ENCODE data around the gene TEX29.

TEX29 gene

GRCh38 chr13:111370570-111371535, 50.4 kb downstream of the TEX29 start:
- no peak for DNase-seq (ENCODE audit: low spot score)

- DNase-seq (ENCODE audit: low spot score) = no peak
These were observed 51.3 kb downstream of the TEX29 start for GRCh38 chr13:111371720-111372119.

- DNase-seq (ENCODE audit: low spot score) = no peak
These were observed 52.4 kb downstream of the TEX29 start for GRCh38 chr13:111372651-111373425.

GRCh38 chr13:111373486-111373885, 53.0 kb downstream of the TEX29 start:
- DNase-seq (ENCODE audit: low spot score) = no peak

- DNase-seq (ENCODE audit: low spot score) = no peak
These were observed 60.0 kb downstream of the TEX29 start for GRCh38 chr13:111380431-111380830.

GRCh38 chr13:111382411-111382810, 62.0 kb downstream of the TEX29 start:
- DNase-seq (ENCODE audit: low spot score) = no peak

- no peak for DNase-seq (ENCODE audit: low spot score)
These were observed 62.4 kb downstream of the TEX29 start for GRCh38 chr13:111382877-111383276.

- DNase-seq (ENCODE audit: low spot score) = no peak
These were observed 63.4 kb downstream of the TEX29 start for GRCh38 chr13:111383591-111384440.

- DNase-seq (ENCODE audit: low spot score) = no peak
These were observed 64.2 kb downstream of the TEX29 start for GRCh38 chr13:111384441-111385182.

- DNase-seq (ENCODE audit: low spot score) = no peak
These were observed 64.9 kb downstream of the TEX29 start for GRCh38 chr13:111385183-111385857.

GRCh38 chr13:111387026-111387871, 66.8 kb downstream of the TEX29 start:
- no peak for DNase-seq (ENCODE audit: low spot score)

- DNase-seq (ENCODE audit: low spot score) = no peak
These were observed 67.6 kb downstream of the TEX29 start for GRCh38 chr13:111387945-111388600.

GRCh38 chr13:111388851-111389500, 68.5 kb downstream of the TEX29 start:
- DNase-seq (ENCODE audit: low spot score) = no peak

GRCh38 chr13:111389621-111390521, 69.4 kb downstream of the TEX29 start:
- DNase-seq (ENCODE audit: low spot score) = no peak

GRCh38 chr13:111390522-111391270, 70.3 kb downstream of the TEX29 start:
- DNase-seq (ENCODE audit: low spot score) = no peak

GRCh38 chr13:111392486-111392885, 72.0 kb downstream of the TEX29 start:
- no peak for DNase-seq (ENCODE audit: low spot score)

GRCh38 chr13:111393221-111393790, 72.9 kb downstream of the TEX29 start:
- DNase-seq (ENCODE audit: low spot score) = no peak
